Activated CD8-positive, alpha-beta memory T cell treated with anti-CD3 and anti-CD28 coated beads for 4 hours (primary cell): ENCODE results near the gene PRDM16.

ENCODE experiments used
- DNase-seq, 2 donors: peaks; one replicate each; pipeline ENCODE4 v3.0.0-alpha.2; 2020; ENCODE audit warnings: low read depth in 2 of 2

PRDM16 gene

GRCh38 chr1:3321559-3322449, 252.8 kb downstream of the PRDM16 start:
- no peak for DNase-seq

GRCh38 chr1:3322450-3323020, 253.5 kb downstream of the PRDM16 start:
- DNase-seq: no peak

GRCh38 chr1:3323021-3323795, 254.2 kb downstream of the PRDM16 start:
- DNase-seq: no peak

- no peak for DNase-seq
Observed at GRCh38 chr1:3323796-3324703, 255.0 kb downstream of the PRDM16 start.

- DNase-seq: no peak
Observed at GRCh38 chr1:3324704-3325535, 255.9 kb downstream of the PRDM16 start.

- DNase-seq: no peak
Observed at GRCh38 chr1:3326516-3327388, 257.7 kb downstream of the PRDM16 start.

- no peak for DNase-seq
Observed at GRCh38 chr1:3327389-3327702, 258.3 kb downstream of the PRDM16 start.

GRCh38 chr1:3327936-3328590, 259.1 kb downstream of the PRDM16 start:
- DNase-seq: no peak

GRCh38 chr1:3329640-3330281, 260.8 kb downstream of the PRDM16 start:
- no peak for DNase-seq

- DNase-seq: no peak
Observed at GRCh38 chr1:3330771-3331245, 261.8 kb downstream of the PRDM16 start.

GRCh38 chr1:3331564-3331963, 262.6 kb downstream of the PRDM16 start:
- no peak for DNase-seq

GRCh38 chr1:3332043-3332442, 263.0 kb downstream of the PRDM16 start:
- DNase-seq: no peak

GRCh38 chr1:3332662-3333061, 263.7 kb downstream of the PRDM16 start:
- no peak for DNase-seq

- no peak for DNase-seq
Observed at GRCh38 chr1:3333903-3334302, 264.9 kb downstream of the PRDM16 start.

GRCh38 chr1:3334366-3334765, 265.4 kb downstream of the PRDM16 start:
- DNase-seq: no peak

- no peak for DNase-seq
Observed at GRCh38 chr1:3335754-3336640, 267.0 kb downstream of the PRDM16 start.
